ENCODE measurements around the gene TAS1R2. TPM values are rescaled to one million over a fixed set of nuclear protein-coding genes. Genes with fewer than 3 reads are reported as not detected.

TAS1R2 gene
- not detected in 2 replicates for total RNA-seq

GRCh38 chr1:18859560-18859959 is at the start of gene TAS1R2:
TSS of gene TAS1R2 (minus strand) at chr1:18859660. CDS start at chr1:18859660, 0 bp downstream.

GRCh38 chr1:18902523-18903290 is 43.2 kb upstream of the TAS1R2 start, which contains the start of gene ALDH4A1:
TSS of gene ALDH4A1 (minus strand) at chr1:18902555. CDS start at chr1:18902523, 32 bp downstream.

Other genes starting within 250 kb of the TAS1R2 start
- not detected in 2 replicates for gene PAX7, start 228.8 kb downstream of the TAS1R2 start, total RNA-seq
- gene ALDH4A1, start 42.9 kb upstream of the TAS1R2 start, total RNA-seq, result 6.4 and 7.9 TPM in 2 replicates
- gene IFFO2, start 97.0 kb upstream of the TAS1R2 start, total RNA-seq, result 4.3 and 4.9 TPM in 2 replicates

All from cardiac ventricle fibroblast (primary cell).